ENCODE data around the gene MT1HL1.

DNA sequence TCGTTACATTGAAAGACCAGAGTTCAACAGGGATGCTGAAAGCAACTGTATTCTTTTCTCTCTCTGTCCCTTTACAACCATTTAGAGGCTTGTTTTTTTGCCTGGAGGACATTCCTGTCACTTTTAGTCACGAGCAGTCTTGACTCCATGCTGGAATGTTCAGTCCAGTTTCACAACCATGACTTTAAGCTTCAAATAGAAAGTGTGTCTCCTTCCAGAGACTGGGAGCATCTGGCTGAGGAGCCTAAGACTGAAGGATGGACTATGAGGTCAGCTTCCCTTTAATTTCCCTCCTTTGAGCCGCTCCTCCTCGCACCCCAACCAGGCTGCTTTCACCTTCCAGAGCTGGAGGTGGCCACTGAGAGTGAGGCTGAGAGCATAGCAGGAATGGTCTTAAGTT is 27.2 kb upstream of the MT1HL1 start:
- TF ChIP-seq, protein P1, sequence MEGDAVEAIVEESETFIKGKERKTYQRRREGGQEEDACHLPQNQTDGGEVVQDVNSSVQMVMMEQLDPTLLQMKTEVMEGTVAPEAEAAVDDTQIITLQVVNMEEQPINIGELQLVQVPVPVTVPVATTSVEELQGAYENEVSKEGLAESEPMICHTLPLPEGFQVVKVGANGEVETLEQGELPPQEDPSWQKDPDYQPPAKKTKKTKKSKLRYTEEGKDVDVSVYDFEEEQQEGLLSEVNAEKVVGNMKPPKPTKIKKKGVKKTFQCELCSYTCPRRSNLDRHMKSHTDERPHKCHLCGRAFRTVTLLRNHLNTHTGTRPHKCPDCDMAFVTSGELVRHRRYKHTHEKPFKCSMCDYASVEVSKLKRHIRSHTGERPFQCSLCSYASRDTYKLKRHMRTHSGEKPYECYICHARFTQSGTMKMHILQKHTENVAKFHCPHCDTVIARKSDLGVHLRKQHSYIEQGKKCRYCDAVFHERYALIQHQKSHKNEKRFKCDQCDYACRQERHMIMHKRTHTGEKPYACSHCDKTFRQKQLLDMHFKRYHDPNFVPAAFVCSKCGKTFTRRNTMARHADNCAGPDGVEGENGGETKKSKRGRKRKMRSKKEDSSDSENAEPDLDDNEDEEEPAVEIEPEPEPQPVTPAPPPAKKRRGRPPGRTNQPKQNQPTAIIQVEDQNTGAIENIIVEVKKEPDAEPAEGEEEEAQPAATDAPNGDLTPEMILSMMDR (IDR thresholded peaks at IDR 0.05) = no peak
- no peak for TF ChIP-seq POLR2A (IDR thresholded peaks at IDR 0.05)

Data from adrenal gland (tissue), 5 donors.